NCI-H2227 treated with DMSO at 0.1 percent for 48 hours (cell line): ENCODE measurements around the gene PLAAT1.

Experiments
- DNase-seq: peaks from one replicate; lab custom pipeline; 2025; lab: John Stamatoyannopoulos, UW

Gene PLAAT1

GRCh38 chr3:193240850-193241706 is at the start of gene PLAAT1:
PLAAT1 (plus strand) TSS chr3:193241222; CDS start chr3:193255651, 14,429 bp downstream.
- peak; percentile 29 for DNase-seq

DNA sequence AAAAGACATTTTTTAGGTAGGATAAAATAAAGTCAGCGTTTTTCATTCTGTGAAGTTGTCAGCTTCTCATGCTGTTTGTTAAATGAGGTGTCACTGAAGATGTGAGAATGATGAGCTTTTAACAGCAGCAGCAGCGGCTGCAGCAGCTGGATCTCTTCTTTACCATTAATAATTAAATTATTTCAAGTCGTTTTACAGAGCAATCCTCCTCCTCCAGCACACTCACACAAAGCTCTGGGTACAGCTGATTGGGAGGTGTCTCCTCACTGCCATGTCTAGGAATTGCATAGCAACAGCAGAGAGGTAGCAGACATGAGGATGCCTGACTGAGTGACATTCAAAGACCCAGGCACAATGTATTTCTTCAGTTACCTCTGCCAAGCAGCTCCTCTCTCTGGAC is 46.7 kb upstream of the PLAAT1 start:
- DNase-seq, result no peak

GRCh38 chr3:193196746-193197145 is 44.3 kb upstream of the PLAAT1 start:
- no peak for DNase-seq

GRCh38 chr3:193207290-193208273 is 33.4 kb upstream of the PLAAT1 start:
- no peak for DNase-seq

GRCh38 chr3:193210618-193211017 is 30.4 kb upstream of the PLAAT1 start:
- no peak for DNase-seq

DNA sequence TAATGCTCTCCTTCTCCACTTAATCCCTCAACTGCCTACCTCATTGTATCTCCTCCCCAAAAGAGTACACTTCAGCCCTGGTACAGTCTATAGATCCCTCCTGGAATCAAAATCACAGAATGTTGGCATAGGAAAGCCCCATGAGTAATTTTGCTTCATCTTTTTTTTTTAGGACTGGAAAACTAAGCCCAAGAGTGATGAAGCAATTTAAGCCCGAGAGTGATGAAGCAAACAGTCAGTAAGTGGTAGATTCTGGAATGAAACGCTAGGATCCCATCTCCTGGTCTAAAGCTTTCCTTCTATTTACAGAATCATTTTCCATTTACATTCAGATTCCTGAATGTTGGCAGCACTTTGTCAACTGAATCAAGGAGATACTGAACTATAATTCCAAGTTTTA is 29.8 kb upstream of the PLAAT1 start:
- DNase-seq, result no peak

GRCh38 chr3:193211984-193212383 is 29.0 kb upstream of the PLAAT1 start:
- no peak for DNase-seq

DNA sequence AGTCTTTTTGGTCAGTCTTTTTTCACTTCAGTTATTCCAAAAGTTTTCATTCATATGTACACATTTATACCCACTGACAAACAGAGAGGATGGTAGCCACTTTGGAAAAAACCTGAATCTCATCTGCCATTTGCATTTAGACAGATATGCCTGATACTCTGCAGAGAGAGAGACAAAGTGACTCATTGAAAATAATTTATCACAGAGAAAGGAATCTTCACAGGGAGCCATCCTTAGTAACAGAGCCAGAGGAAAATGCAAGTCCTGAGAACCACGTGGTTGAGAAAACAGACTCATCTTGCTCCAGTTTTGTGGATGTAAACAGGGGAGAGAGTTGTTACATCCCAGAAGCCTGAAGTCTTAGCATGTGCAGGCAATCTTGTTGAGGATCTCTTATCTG is 28.2 kb upstream of the PLAAT1 start:
- DNase-seq, result no peak

- no peak for DNase-seq
Observed at GRCh38 chr3:193214445-193214844, 26.6 kb upstream of the PLAAT1 start.

DNA sequence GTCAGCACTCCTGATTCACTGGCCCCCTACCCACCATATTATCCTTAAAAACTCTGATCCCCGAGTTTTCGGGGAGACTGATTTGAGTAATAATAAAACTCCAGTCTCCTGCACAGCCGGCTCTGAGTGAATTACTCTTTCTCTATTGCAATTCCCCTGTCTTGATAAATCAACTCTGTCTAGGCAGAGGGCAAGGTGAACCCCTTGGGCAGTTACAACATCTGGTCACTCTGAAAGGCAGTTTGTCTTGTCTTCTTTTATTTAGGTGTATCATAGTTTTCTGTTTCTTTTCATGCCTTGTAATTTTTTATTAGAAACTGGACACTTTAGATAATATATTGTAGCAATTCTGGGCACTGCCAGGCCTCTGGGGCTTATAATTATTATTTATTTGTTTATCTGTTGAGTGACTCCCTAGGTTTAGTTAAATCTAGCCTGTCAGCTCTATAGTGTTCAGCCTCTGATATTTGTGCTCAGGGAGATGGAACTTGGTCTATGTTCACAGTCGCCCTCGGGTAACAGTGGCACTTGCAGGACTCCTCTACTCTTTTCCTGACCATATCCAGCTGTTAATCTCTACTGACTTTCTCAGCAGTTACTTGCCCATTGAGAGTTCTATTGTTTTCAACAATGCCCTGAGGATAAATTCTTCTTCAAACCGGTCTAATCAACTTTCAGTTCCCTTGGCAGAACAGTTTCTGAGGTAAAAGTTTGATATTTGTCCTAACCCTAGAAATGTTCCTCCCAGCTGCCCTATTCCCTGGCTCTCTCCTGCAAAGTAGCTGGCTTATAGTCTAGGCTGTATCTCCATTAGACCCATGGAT is 15.5 kb upstream of the PLAAT1 start:
- DNase-seq, result no peak

DNA sequence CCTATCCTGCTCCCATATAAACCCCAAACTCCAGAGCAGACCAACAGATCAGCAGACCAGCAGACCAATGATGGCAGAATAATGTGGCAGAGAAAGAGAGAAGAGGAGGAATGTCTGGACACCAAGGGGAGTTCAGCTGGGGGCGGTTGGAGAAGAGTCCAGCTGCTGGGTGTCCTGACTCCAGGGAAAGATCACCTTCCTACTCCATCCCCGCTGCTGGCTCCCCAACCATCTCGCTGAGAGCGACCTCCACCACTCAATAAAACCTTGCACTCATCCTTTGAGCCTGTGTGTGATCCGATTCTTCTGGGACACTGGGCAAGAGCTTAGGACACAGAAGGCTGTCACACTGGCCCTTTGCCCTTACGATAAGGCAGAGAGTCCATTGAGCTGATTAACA is 12.8 kb upstream of the PLAAT1 start:
- no peak for DNase-seq

GRCh38 chr3:193229851-193230420 is 11.1 kb upstream of the PLAAT1 start:
- DNase-seq, result no peak

DNA sequence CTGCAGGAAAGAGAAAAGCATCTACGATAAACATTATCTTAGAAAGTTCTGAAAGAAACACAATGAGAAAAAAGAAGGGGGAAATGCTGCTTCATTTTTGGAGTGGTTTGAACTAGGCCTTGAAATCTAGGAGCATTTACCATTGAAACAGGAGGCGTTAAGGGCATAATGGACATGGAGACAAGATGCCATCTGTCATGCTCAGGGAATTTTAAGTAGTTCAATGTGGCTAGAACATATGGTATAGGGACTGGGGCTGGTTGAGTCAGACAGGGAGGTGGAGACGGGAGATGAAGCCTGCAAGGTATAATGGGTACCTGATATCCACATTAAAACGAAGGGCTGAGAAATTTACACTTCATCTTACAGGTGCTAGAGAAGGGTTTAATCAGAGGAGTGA is 10.4 kb upstream of the PLAAT1 start:
- DNase-seq, result no peak

- no peak for DNase-seq
Observed at GRCh38 chr3:193231201-193231600, 9.8 kb upstream of the PLAAT1 start.

DNA sequence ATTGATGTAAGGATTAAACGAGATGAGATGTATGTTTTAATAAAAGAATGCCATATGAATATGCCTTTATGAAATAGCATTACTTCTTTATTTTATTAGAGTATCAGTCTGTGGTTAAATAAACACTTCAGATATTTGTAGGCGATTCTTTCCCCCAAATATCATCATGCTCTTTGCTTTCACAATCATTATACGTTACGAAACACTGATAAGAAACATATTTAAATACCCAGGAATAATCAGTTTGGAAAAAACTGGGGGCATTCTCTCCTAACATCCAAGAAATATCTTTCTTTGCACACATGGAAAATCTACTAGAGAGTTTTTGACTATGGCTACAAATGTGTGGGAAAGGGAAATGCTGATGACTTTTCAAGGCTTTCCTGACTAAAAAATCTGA is 4.4 kb upstream of the PLAAT1 start:
- no peak for DNase-seq

- DNase-seq, result no peak
Observed at GRCh38 chr3:193237030-193237429, 4.0 kb upstream of the PLAAT1 start.

- DNase-seq, result peak; percentile 22
Observed at GRCh38 chr3:193240436-193240849, 579 bp upstream of the PLAAT1 start.

- DNase-seq, result no peak
Observed at GRCh38 chr3:193241716-193242115, 694 bp downstream of the PLAAT1 start.

DNA sequence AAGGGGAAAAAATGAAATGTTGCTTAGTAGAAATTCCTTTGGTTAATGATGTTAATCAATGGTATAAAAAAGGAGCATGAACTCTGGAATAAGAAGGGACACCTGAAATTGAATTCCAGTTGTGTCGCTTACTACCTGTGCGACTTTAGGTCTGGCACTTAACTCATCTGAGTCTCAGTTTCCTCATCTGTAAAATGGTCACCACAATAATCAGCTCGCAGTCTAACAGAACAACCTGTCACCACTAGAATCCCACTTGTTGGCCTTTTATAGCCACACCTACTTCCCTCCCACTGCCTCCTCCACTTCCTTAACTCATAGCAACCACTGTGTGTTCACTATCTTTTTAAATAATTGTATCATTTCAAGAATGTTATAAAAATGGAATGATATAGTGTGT is 2.5 kb downstream of the PLAAT1 start:
- no peak for DNase-seq

GRCh38 chr3:193248848-193249468 is 7.9 kb downstream of the PLAAT1 start:
- no peak for DNase-seq

- no peak for DNase-seq
Observed at GRCh38 chr3:193250492-193250891, 9.5 kb downstream of the PLAAT1 start.
